HepG2 (cell line): ENCODE measurements around the gene MRPL14. TPM values are rescaled to one million over a fixed set of nuclear protein-coding genes. Genes with fewer than 3 reads are reported as not detected.

Experiments used
- ADNP ChIP-seq: sonication (generic); formaldehyde crosslinking; IDR thresholded peaks from 2 replicates; pipeline ENCODE4 v1.4.0; 2020; ENCODE audit warnings: missing genetic modification reagents
- AHR ChIP-seq: IDR thresholded peaks from 2 replicates; pipeline ENCODE4 v1.6.1; 2018; ENCODE audit warnings: missing genetic modification reagents, missing compliant biosample characterization
- KLF13 ChIP-seq: sonication (generic); formaldehyde crosslinking; IDR thresholded peaks from 2 replicates; pipeline ENCODE4 v1.4.0; 2020; ENCODE audit warnings: mild to moderate bottlenecking, missing genetic modification reagents
- NCOA5 ChIP-seq: sonication (generic); formaldehyde crosslinking; IDR thresholded peaks from 2 replicates; pipeline ENCODE4 v1.4.0; 2020; ENCODE audit warnings: missing genetic modification reagents
- RBM39 ChIP-seq: fragments of 200-400 bp; formaldehyde crosslinking; IDR thresholded peaks from one replicate; pipeline ENCODE4 v1.6.1; 2018; ENCODE audit warnings: antibody characterized with exemption, mild to moderate bottlenecking, low read depth, low read length; ENCODE audit not compliant: poor library complexity, severe bottlenecking
- REL ChIP-seq: sonication (generic); formaldehyde crosslinking; conservative IDR thresholded peaks from 2 replicates; pipeline ENCODE4 v1.8.0; 2022; ENCODE audit warnings: mild to moderate bottlenecking, missing genetic modification reagents, moderate library complexity
- REPIN1 ChIP-seq: sonication (generic); formaldehyde crosslinking; IDR thresholded peaks from 2 replicates; pipeline ENCODE4 v1.8.0; 2022; ENCODE audit warnings: missing genetic modification reagents, low read depth, mild to moderate bottlenecking, borderline replicate concordance
- RERE ChIP-seq: IDR thresholded peaks from 2 replicates; pipeline ENCODE4 v1.6.1; 2016; ENCODE audit warnings: low read depth, missing genetic modification reagents, missing compliant biosample characterization
- RFX5 ChIP-seq: IDR thresholded peaks from 2 replicates; pipeline ENCODE4 v1.6.1; 2011; ENCODE audit warnings: low read depth, low read length, improper control_type of control experiment
- RXRA ChIP-seq: sonication (generic); formaldehyde crosslinking; IDR thresholded peaks from 2 replicates; pipeline ENCODE4 v1.5.1; 2020; ENCODE audit warnings: missing genetic modification reagents
- TGIF2 ChIP-seq: IDR thresholded peaks from 2 replicates; pipeline ENCODE4 v1.6.1; 2016; ENCODE audit warnings: control low read depth, missing compliant biosample characterization
- ZBTB20 ChIP-seq: sonication (generic); formaldehyde crosslinking; IDR thresholded peaks from 2 replicates; pipeline ENCODE4 v1.8.1; 2023; ENCODE audit warnings: missing genetic modification reagents, low read depth, mild to moderate bottlenecking, borderline replicate concordance
- ZBTB4 ChIP-seq: sonication (generic); formaldehyde crosslinking; IDR thresholded peaks from 2 replicates; pipeline ENCODE4 v1.4.0; 2020; ENCODE audit warnings: missing genetic modification reagents, mild to moderate bottlenecking, borderline replicate concordance
- ZNF230 ChIP-seq: sonication (generic); formaldehyde crosslinking; IDR thresholded peaks from 2 replicates; pipeline ENCODE4 v1.4.0; 2020; ENCODE audit warnings: mild to moderate bottlenecking, missing genetic modification reagents
- ZNF24 ChIP-seq: fragments of 450-650 bp; IDR thresholded peaks from 2 replicates; pipeline ENCODE4 v1.6.1; 2017; ENCODE audit warnings: antibody characterized with exemption, mild to moderate bottlenecking
- ZNF260 ChIP-seq: sonication (generic); formaldehyde crosslinking; IDR thresholded peaks from 2 replicates; pipeline ENCODE4 v1.4.0; 2020; ENCODE audit warnings: missing genetic modification reagents, low read depth, mild to moderate bottlenecking, borderline replicate concordance
- ZNF605 ChIP-seq: sonication (generic); formaldehyde crosslinking; IDR thresholded peaks from 2 replicates; pipeline ENCODE4 v1.8.0; 2022; ENCODE audit warnings: mild to moderate bottlenecking, missing genetic modification reagents
- ZNF674 ChIP-seq: sonication (generic); formaldehyde crosslinking; IDR thresholded peaks from 2 replicates; pipeline ENCODE4 v1.5.0; 2020; ENCODE audit warnings: low read depth, mild to moderate bottlenecking, missing genetic modification reagents
- ZNF782 ChIP-seq: sonication (generic); formaldehyde crosslinking; IDR thresholded peaks from 2 replicates; pipeline ENCODE4 v1.4.0; 2020; ENCODE audit warnings: missing genetic modification reagents, mild to moderate bottlenecking, borderline replicate concordance
- ZNF790 ChIP-seq: sonication (generic); formaldehyde crosslinking; IDR thresholded peaks from 2 replicates; pipeline ENCODE4 v1.8.0; 2022; ENCODE audit warnings: missing genetic modification reagents, mild to moderate bottlenecking, borderline replicate concordance
- ZSCAN21 ChIP-seq: sonication (generic); formaldehyde crosslinking; IDR thresholded peaks from 2 replicates; pipeline ENCODE4 v1.8.0; 2022; ENCODE audit warnings: mild to moderate bottlenecking, missing genetic modification reagents, moderate library complexity, borderline replicate concordance
- polyA plus RNA-seq, 8 experiments: library from polyadenylated mRNA; depleted of rRNA in 3 of 8; stranded (reverse) in 7 of 8; unstranded in 1 of 8; fragments of >200 nt; fragmentation: Illumina TruSeq in 4 of 8; extraction: Trizol in 4 of 8; gene quantifications; 2 replicates each; pipeline versions ENCODE4 v1.2.1 to v1.2.3, GENCODE V29; 2011 to 2016; ENCODE audit warnings: low read depth in 4 of 8, missing spikeins in 1 of 8, mixed read lengths in 1 of 8; ENCODE audit not compliant: insufficient read depth in 1 of 8
- total RNA-seq, 5 experiments: library from RNA; depleted of rRNA; stranded (reverse); fragments of >200 nt; fragmentation: Illumina TruSeq; extraction: Trizol; gene quantifications; 2 replicates each; pipeline ENCODE4 v1.2.3, GENCODE V29; 2016; ENCODE audit warnings: low read depth in 1 of 5

The MRPL14 gene
- total and polyA plus RNA-seq, 2 of the 13 experiments (the other 11 are each of a cell fraction or from before 2014, with no cell fraction given), result 157 to 178 TPM

GRCh38 chr6:44128020-44128917 is 1.0 kb upstream of the MRPL14 start (continued):
- TF ChIP-seq ZNF230, result no peak
- TF ChIP-seq TGIF2 (CRISPR knock-in tag), result no peak
- peak; percentile 97 for TF ChIP-seq ZNF605 (CRISPR knock-in tag)
- no peak for TF ChIP-seq KLF13
- no peak for TF ChIP-seq ZNF24
- no peak for TF ChIP-seq ZNF674 (CRISPR knock-in tag)
- TF ChIP-seq RFX5, result no peak
- peak; percentile 68 for TF ChIP-seq RBM39
- TF ChIP-seq ZSCAN21, result no peak
- no peak for TF ChIP-seq NCOA5
- no peak for TF ChIP-seq RERE
- TF ChIP-seq ZBTB20 (CRISPR knock-in tag), result 0 out of 2 replicates have a peak, but pooled peaks have one; percentile 5
- TF ChIP-seq ZNF790 (CRISPR knock-in tag), result peak; percentile 57
- TF ChIP-seq AHR (CRISPR knock-in tag), result no peak
- no peak for TF ChIP-seq REPIN1 (CRISPR knock-in tag)
- peak; percentile 25; the same call in 1 of the 2 replicates for TF ChIP-seq ZNF782
- no peak for TF ChIP-seq ZBTB4 (CRISPR knock-in tag)
- TF ChIP-seq REL (CRISPR knock-in tag), result peak; percentile 70
- TF ChIP-seq RXRA (CRISPR knock-in tag), result no peak; the same call in none of the 2 replicates
- TF ChIP-seq ZNF260 (CRISPR knock-in tag), result no peak
- 0 out of 2 replicates have a peak, but pooled peaks have one; percentile 42 for TF ChIP-seq ADNP (CRISPR knock-in tag)
